ENCODE measurements around the gene FAM210B. TPM values are rescaled to one million over a fixed set of nuclear protein-coding genes. Genes with fewer than 3 reads are reported as not detected.

Gene FAM210B
- total and polyA plus RNA-seq, 9 of the 15 experiments (the other 6 are each of a cell fraction or from before 2014, with no cell fraction given): 12.1 to 87.3 (median 47.6) TPM

GRCh38 chr20:56358600-56359211 lies at the start of gene FAM210B (continued):
- TF ChIP-seq ZBTB40 (IDR thresholded peaks at IDR 0.05) (no peak), ZBTB40 (CRISPR knock-in tag; IDR thresholded peaks at IDR 0.05) (no peak), ZNF507 (tag; conservative IDR thresholded peaks at IDR 0.05) (no peak), RNF2 (IDR thresholded peaks at IDR 0.05) (no peak), FIP1L1 (IDR thresholded peaks at IDR 0.05; ENCODE audit: low read depth, low read length, poor library complexity, severe bottlenecking) (no peak), ZC3H4 (CRISPR knock-in tag; IDR thresholded peaks at IDR 0.05; ENCODE audit: borderline replicate concordance) (no peak), ZSCAN29 (IDR thresholded peaks at IDR 0.05) (no peak), NBN (IDR thresholded peaks at IDR 0.05; ENCODE audit: low read depth) (no peak), E2F8 (IDR thresholded peaks at IDR 0.05; ENCODE audit: low read depth, partially characterized antibody) (no peak), ZNF518B (CRISPR knock-in tag; IDR thresholded peaks at IDR 0.05) (no peak), NRF1 (conservative IDR thresholded peaks at IDR 0.05 in 1 of 2, IDR thresholded peaks at IDR 0.05 in 1 of 2) (peak; percentile 83 to 84), ZNF324 (CRISPR knock-in tag; IDR thresholded peaks at IDR 0.05) (no peak), SMAD2 (IDR thresholded peaks at IDR 0.05; ENCODE audit: low read depth, low read length) (no peak), CHD2 (IDR thresholded peaks at IDR 0.05; ENCODE audit: low read depth, low read length) (no peak)
